Heart left ventricle (tissue), 16 donors: ENCODE measurements around the gene ASB1. TPM values are rescaled to one million over a fixed set of nuclear protein-coding genes. Genes with fewer than 3 reads are reported as not detected.

Source experiments
- ATAC-seq, 4 donors: fragments of 200-7000 bp; cut with Tn5 transposase; one replicate each; pipeline ENCODE4 v1.9.1; 2020 to 2022; ENCODE audit warnings: moderate library complexity in 4 of 4, mild to moderate bottlenecking in 3 of 4, moderate number of reproducible peaks in 1 of 4
- DNase-seq, 5 donors: peaks; one replicate each; pipeline ENCODE4 v3.0.0-alpha.2; 2020
- H3K27ac ChIP-seq, 12 donors: fragments of 200-600 bp; sonication (generic) in 4 of 12; one replicate each; pipeline versions ENCODE4 v1.5.0 to v1.8.0; 2016 to 2022; ENCODE audit warnings: mild to moderate bottlenecking in 2 of 12
- H3K27me3 ChIP-seq, 9 donors: fragments of 200-600 bp; sonication (generic) in 2 of 9; one replicate each; pipeline versions ENCODE4 v1.5.1 to v1.8.0; 2016 to 2022; ENCODE audit warnings: mild to moderate bottlenecking in 3 of 9
- H3K36me3 ChIP-seq, 9 donors: fragments of 200-600 bp; sonication (generic) in 2 of 9; one replicate each; pipeline versions ENCODE4 v1.5.0 to v1.8.0; 2018 to 2022; ENCODE audit warnings: mild to moderate bottlenecking in 2 of 9
- H3K4me1 ChIP-seq, 12 donors: fragments of 200-600 bp; sonication (generic) in 4 of 12; one replicate each; pipeline versions ENCODE4 v1.5.0 to v1.8.0; 2016 to 2022; ENCODE audit warnings: mild to moderate bottlenecking in 3 of 12
- H3K4me3 ChIP-seq, 12 donors: fragments of 200-600 bp; sonication (generic) in 4 of 12; one replicate each; pipeline versions ENCODE4 v1.5.0 to v1.8.0; 2017 to 2022; ENCODE audit warnings: mild to moderate bottlenecking in 9 of 12, moderate library complexity in 4 of 12
- H3K9me3 ChIP-seq, 12 donors: fragments of 200-600 bp; sonication (generic) in 4 of 12; one replicate each; pipeline versions ENCODE4 v1.5.0 to v1.8.0; 2016 to 2022; ENCODE audit warnings: mild to moderate bottlenecking in 1 of 12
- CTCF ChIP-seq, 12 donors: fragments of 200-600 bp; sonication (generic) in 4 of 12; IDR thresholded peaks; one replicate each; pipeline versions ENCODE4 v1.5.0 to v1.8.0; 2018 to 2022; ENCODE audit warnings: antibody characterized with exemption in 12 of 12, mild to moderate bottlenecking in 5 of 12
- POLR2A ChIP-seq, 2 donors: fragments of 450-650 bp; IDR thresholded peaks; one replicate each; pipeline ENCODE4 v1.6.1; 2017; ENCODE audit warnings: antibody characterized with exemption in 2 of 2, mild to moderate bottlenecking in 2 of 2, moderate library complexity in 2 of 2
- WGBS, 4 donors: extraction: QIAGEN DNeasy Blood & Tissue Kit in 2 of 4; methylation state at CpG; one replicate each; pipeline versions ENCODE4 v1.1.5 to v1.1.7; 2013 to 2018; 5-methylcytosine and 5-hydroxymethylcytosine counted together
- intact Hi-C, 10 donors: fragments of 100-400 bp; cut with DNase I; formaldehyde crosslinking; loops; one replicate each; pipeline versions ENCODE4 v1.11.1 to v1.14.2; 2022
- polyA plus RNA-seq, 2 donors: library from polyadenylated mRNA; stranded (reverse); fragments of 200-250 nt; gene quantifications; one replicate each; pipeline ENCODE4 v1.2.3, GENCODE V29; 2013
- total RNA-seq, 9 donors: library from RNA; depleted of rRNA in 2 of 9; stranded (reverse); fragments of >200 nt in 2 of 9; fragmentation: NEBNext Ultra II Directional in 3 of 9; extraction: Animal tissue kit (Norgen Biotek cat#: 25700) in 3 of 9; gene quantifications; one replicate each; pipeline versions ENCODE4 v1.1.0 to v1.2.4, GENCODE V29; 2016 to 2023
- donor health status: ischemic (EF 13 %, LVEDD 7.1; RV severe dilation, severe dysfunction).
- donor health status: healthy with polysubstance abuse.
- donor health status: DM: no; HTN: yes; CAD: no.
- donor health status: DM: no; HTN: no; CAD: no.
- donor health status: ischemic (EF 25% LVEDD 6.9; RV normal size, moderate dysfunction).
- donor health status: ischemic (EF 25% LVEDD 5.7; RV mildly dilated, moderate dysfunction).
- donor health status: healthy.
- donor health status: DM: yes; HTN: yes; CAD: no.
- donor health status: ischemic (EF 35%, LVEDD 5.7; RV mildly dilated, moderate dysfunction).
- donor health status: nonischemic (EF 11% LVEDD 7.7; RV severe dilation, severe dysfunction).
- donor health status: DM: yes; HTN: yes; CAD: no.
- donor health status: PGD.
- donor health status: ischemic (EF 29% LVEDD 5.4; RV normal size, mild dysfunction).
- donor health status: nonischemic (EF 23%, LVEDD 6.1; RV moderate dilation, normal function).

ASB1 gene
- total and polyA plus RNA-seq, 11 donors = 31.8 to 57.5 (median 46.7) TPM

GRCh38 chr2:238464389-238464788 is 37.7 kb downstream of the ASB1 start:
- TF ChIP-seq CTCF (IDR thresholded peaks at IDR 0.05) (no peak), POLR2A (IDR thresholded peaks at IDR 0.05) (no peak)
- no peak for ATAC-seq
- Histone ChIP-seq H3K9me3 (peaks cover 0 to 11% (median 1%) of the 10 kb centered on the region in 12 donors), H3K4me3 (no peak overlapping the region), H3K27me3 (no peaks in the 10 kb centered on the region), H3K4me1 (peaks cover 1 to 7% (median 4%) of the 10 kb centered on the region in 12 donors), H3K27ac (no peak overlapping the region), H3K36me3 (no peaks in the 10 kb centered on the region)
- intact Hi-C loops = loop anchor here in 6 of 10 donors (5.0 kb wide), 4 partner anchors 92 to 107 kb away; no protein-coding TSS in a partner anchor
- DNase-seq = no peak
- WGBS, 4 donors = 83 to 96% (median 90%) methylated on average over 10 of the region's 10 CpGs

- DNase-seq (peak in 1 of 5 donors; percentile 28), ATAC-seq (no peak)
- Histone ChIP-seq H3K9me3 (peaks cover 0 to 20% (median 1%) of the 10 kb centered on the region in 12 donors), H3K36me3 (no peaks in the 10 kb centered on the region), H3K4me1 (no peaks in the 10 kb centered on the region), H3K27ac (no peak overlapping the region), H3K27me3 (no peaks in the 10 kb centered on the region), H3K4me3 (no peak overlapping the region)
- WGBS, 4 donors = 88 to 92% (median 91%) methylated on average over 20 to 22 of the region's 22 CpGs
- TF ChIP-seq POLR2A (IDR thresholded peaks at IDR 0.05) = no peak
- no peak for TF ChIP-seq CTCF (IDR thresholded peaks at IDR 0.05)
- intact Hi-C loops = no loop called here
Measured at GRCh38 chr2:238465487-238466242, 38.9 kb downstream of the ASB1 start.

- Histone ChIP-seq H3K4me3 (no peak overlapping the region), H3K27me3 (no peaks in the 10 kb centered on the region), H3K4me1 (no peaks in the 10 kb centered on the region), H3K27ac (no peak overlapping the region), H3K9me3 (peaks cover 0 to 23% (median 1%) of the 10 kb centered on the region in 12 donors), H3K36me3 (no peaks in the 10 kb centered on the region)
- no peak for DNase-seq
- TF ChIP-seq POLR2A (IDR thresholded peaks at IDR 0.05) (no peak), CTCF (IDR thresholded peaks at IDR 0.05) (no peak)
- intact Hi-C loops = no loop called here
- WGBS, 4 donors = 76 to 87% (median 83%) methylated on average over 10 of the region's 10 CpGs
- ATAC-seq = no peak
Measured at GRCh38 chr2:238466243-238466756, 39.6 kb downstream of the ASB1 start.

DNA sequence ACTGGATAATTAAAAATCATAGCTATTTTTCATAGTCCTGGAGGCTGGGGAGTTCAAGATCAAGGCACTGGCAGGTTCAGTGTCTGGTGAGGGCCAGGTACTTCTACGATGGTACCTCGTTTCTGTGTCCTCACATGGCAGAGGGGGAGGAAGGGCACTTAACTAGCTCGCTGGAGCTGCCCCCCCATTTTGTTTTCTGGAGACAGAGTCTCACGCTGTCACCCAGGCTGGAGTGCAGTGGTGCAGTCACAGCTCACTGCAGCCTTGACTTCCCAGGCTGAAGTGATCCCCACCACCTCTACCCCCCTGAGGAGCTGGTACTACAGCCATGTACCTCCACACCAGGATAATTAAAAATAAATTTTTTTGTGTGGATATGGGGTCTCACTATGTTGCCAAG is 40.3 kb downstream of the ASB1 start:
- Histone ChIP-seq H3K36me3 (no peaks in the 10 kb centered on the region), H3K4me3 (no peak overlapping the region), H3K27ac (no peak overlapping the region), H3K4me1 (no peaks in the 10 kb centered on the region), H3K9me3 (peaks cover 0 to 29% (median 2%) of the 10 kb centered on the region in 12 donors), H3K27me3 (no peaks in the 10 kb centered on the region)
- intact Hi-C loops = no loop called here
- DNase-seq = no peak
- TF ChIP-seq POLR2A (IDR thresholded peaks at IDR 0.05) = no peak
- no peak for TF ChIP-seq CTCF (IDR thresholded peaks at IDR 0.05)
- ATAC-seq = no peak
- WGBS, 4 donors = 79 to 86% (median 82%) methylated on average over 4 of the region's 4 CpGs
